Activated B cell treated with CpG ODN at 0.5 μM for 24 hours (primary cell): Measurements from ENCODE around the gene U2SURP. TPM values are rescaled to one million over a fixed set of nuclear protein-coding genes. Genes with fewer than 3 reads are reported as not detected.
A peak's percentile ranks its signal among the peaks of the same experiment; 100 is the strongest.

Source experiments
- ATAC-seq: fragments of 200-7000 bp; cut with Tn5 transposase; one replicate; pipeline ENCODE4 v1.10.0; 2021; ENCODE audit warnings: low read depth, mild to moderate bottlenecking, moderate library complexity
- CTCF ChIA-PET: fragments of 350-600 bp; sonication (Branson Sonifier 250); formaldehyde crosslinking; loops from one replicate; lab custom pipeline; 2021; ENCODE audit warnings: antibody characterized with exemption; lab: Charles Lee
- POLR2A ChIA-PET: fragments of 350-600 bp; sonication (Branson Sonifier 250); formaldehyde crosslinking; loops from one replicate; lab custom pipeline; 2021; ENCODE audit warnings: antibody characterized with exemption; lab: Charles Lee
- DNase-seq: peaks from one replicate; pipeline ENCODE4 v3.0.0; 2022
- H3K27ac Mint-ChIP-seq: one replicate; pipeline ENCODE4 v1.8.0; 2020; ENCODE audit warnings: mixed read lengths
- H3K27me3 Mint-ChIP-seq: one replicate; pipeline ENCODE4 v1.8.0; 2021; ENCODE audit warnings: mixed read lengths
- H3K36me3 Mint-ChIP-seq: one replicate; pipeline ENCODE4 v1.8.0; 2021; ENCODE audit warnings: low read depth, mixed read lengths
- H3K4me1 Mint-ChIP-seq: one replicate; pipeline ENCODE4 v1.8.0; 2021; ENCODE audit warnings: mixed read lengths
- H3K4me3 Mint-ChIP-seq: one replicate; pipeline ENCODE4 v1.8.0; 2020; ENCODE audit warnings: mild to moderate bottlenecking, mixed read lengths
- H3K9me3 Mint-ChIP-seq: one replicate; pipeline ENCODE4 v1.8.0; 2020; ENCODE audit warnings: mixed read lengths
- CTCF ChIP-seq: fragments of 200-600 bp; IDR thresholded peaks from one replicate; pipeline ENCODE4 v1.8.0; 2022; ENCODE audit warnings: antibody characterized with exemption, mild to moderate bottlenecking
- intact Hi-C: fragments of 100-400 bp; cut with micrococcal nuclease; formaldehyde crosslinking; loops from one replicate; pipeline ENCODE4 v1.15.1; 2024
- total RNA-seq: library from RNA; stranded (reverse); gene quantifications from 2 replicates; pipeline ENCODE4 v1.2.3, GENCODE V29; 2022

Gene U2SURP
- total RNA-seq, 1 donor from 2014 or later = 131 TPM

- ChIA-PET POLR2A (no interaction called here), CTCF (no interaction called here)
- ATAC-seq = no peak
- no peak for DNase-seq
- Mint-ChIP-seq H3K27me3 (no peaks in the 10 kb centered on the region), H3K36me3 (peaks cover 74% of the 10 kb centered on the region), H3K4me1 (peaks cover 3% of the 10 kb centered on the region), H3K27ac (no peak overlapping the region), H3K9me3 (no peaks in the 10 kb centered on the region), H3K4me3 (no peak overlapping the region)
- intact Hi-C loops = loop anchor here (2.0 kb wide), 1 partner anchor 13 kb away; no protein-coding TSS in a partner anchor
- no peak for TF ChIP-seq CTCF
Measured at GRCh38 chr3:143035466-143036211, 34.3 kb downstream of the U2SURP start.

GRCh38 chr3:143036557-143036956 lies 35.2 kb downstream of the U2SURP start:
- Mint-ChIP-seq H3K4me3 (no peak overlapping the region), H3K9me3 (no peaks in the 10 kb centered on the region), H3K27me3 (no peaks in the 10 kb centered on the region), H3K4me1 (peaks cover 3% of the 10 kb centered on the region), H3K27ac (no peak overlapping the region), H3K36me3 (peaks cover 67% of the 10 kb centered on the region)
- no peak for ATAC-seq
- intact Hi-C loops = loop anchor here (2.0 kb wide), 1 partner anchor 14 kb away; no protein-coding TSS in a partner anchor
- TF ChIP-seq CTCF = no peak
- POLR2A ChIA-PET = no interaction called here
- DNase-seq = no peak
- CTCF ChIA-PET = no interaction called here

GRCh38 chr3:143037867-143038266 lies 36.5 kb downstream of the U2SURP start:
- POLR2A ChIA-PET = no interaction called here
- H3K27me3 Mint-ChIP-seq = no peaks in the 10 kb centered on the region
- intact Hi-C loops = loop anchor here (1.0 to 2.0 kb wide), 2 partner anchors 15 to 606 kb away; no protein-coding TSS in a partner anchor
- H3K27ac Mint-ChIP-seq = no peak overlapping the region
- no peak for DNase-seq
- H3K9me3 Mint-ChIP-seq = no peaks in the 10 kb centered on the region
- peak; percentile 45 for ATAC-seq
- peaks cover 3% of the 10 kb centered on the region for H3K4me1 Mint-ChIP-seq
- CTCF ChIA-PET = interaction anchor here (1.0 to 2.1 kb wide), 2 partner anchors 14 to 637 kb away, joined by 3 to 7 read pairs; no protein-coding TSS in a partner anchor
- no peak overlapping the region for H3K4me3 Mint-ChIP-seq
- TF ChIP-seq CTCF = no peak
- H3K36me3 Mint-ChIP-seq = peaks cover 62% of the 10 kb centered on the region

- ChIA-PET POLR2A (interaction anchor here (0.6 kb wide), 1 partner anchor 604 kb away, joined by 3 read pairs; no protein-coding TSS in a partner anchor), CTCF (interaction anchor here (1.0 to 3.4 kb wide), 6 partner anchors 10 to 634 kb away, joined by 3 to 19 read pairs (median 4); no protein-coding TSS in a partner anchor)
- no peak for ATAC-seq
- Mint-ChIP-seq H3K36me3 (peaks cover 66% of the 10 kb centered on the region), H3K9me3 (no peaks in the 10 kb centered on the region), H3K27me3 (no peaks in the 10 kb centered on the region), H3K27ac (no peak overlapping the region), H3K4me1 (peaks cover 3% of the 10 kb centered on the region), H3K4me3 (no peak overlapping the region)
- TF ChIP-seq CTCF = no peak
- intact Hi-C loops = loop anchor here (1.0 kb wide), 1 partner anchor 634 kb away; no protein-coding TSS in a partner anchor
- no peak for DNase-seq
Measured at GRCh38 chr3:143040261-143040879, 39.0 kb downstream of the U2SURP start.

- H3K9me3 Mint-ChIP-seq = no peaks in the 10 kb centered on the region
- no peaks in the 10 kb centered on the region for H3K27me3 Mint-ChIP-seq
- H3K4me1 Mint-ChIP-seq = no peaks in the 10 kb centered on the region
- intact Hi-C loops = no loop called here
- peaks cover 60% of the 10 kb centered on the region for H3K36me3 Mint-ChIP-seq
- no peak for DNase-seq
- TF ChIP-seq CTCF = no peak
- no peak overlapping the region for H3K4me3 Mint-ChIP-seq
- H3K27ac Mint-ChIP-seq = no peak overlapping the region
- POLR2A ChIA-PET = no interaction called here
- CTCF ChIA-PET = interaction anchor here (1.7 to 3.4 kb wide), 2 partner anchors 9 to 633 kb away, joined by 6 to 19 read pairs; no protein-coding TSS in a partner anchor
- ATAC-seq = no peak
Measured at GRCh38 chr3:143041903-143042302, 40.5 kb downstream of the U2SURP start.
